HG03064 (cell line): ENCODE measurements around the gene CUL4A.
A peak's percentile ranks its signal among the peaks of the same experiment; 100 is the strongest.
"Not testable (repeated sequence)": the region's sequence is repeated elsewhere in the genome, so short reads cannot be mapped to it uniquely, and the experiment has no call there.

Experiments used
- ATAC-seq: cut with Tn5 transposase; IDR thresholded peaks from one replicate; pipeline ENCODE4 v1.9.1; 2021; ENCODE audit warnings: low read depth; ENCODE audit not compliant: unreplicated experiment

CUL4A gene

GRCh38 chr13:113209336-113209758, at the start of gene CUL4A:
TSS of gene CUL4A (plus strand) at chr13:113209613. CDS start at chr13:113209628, 15 bp downstream.
- ATAC-seq, result peak; percentile 42

- no peak for ATAC-seq
Observed at GRCh38 chr13:113159701-113160100, 49.7 kb upstream of the CUL4A start.

GRCh38 chr13:113160983-113161382, 48.4 kb upstream of the CUL4A start:
- no peak for ATAC-seq

- no peak for ATAC-seq
Observed at GRCh38 chr13:113161433-113161832, 48.0 kb upstream of the CUL4A start.

GRCh38 chr13:113161975-113162374, 47.4 kb upstream of the CUL4A start:
- not testable (repeated sequence) for ATAC-seq

GRCh38 chr13:113162783-113163685, 46.4 kb upstream of the CUL4A start:
- ATAC-seq, result no peak

GRCh38 chr13:113164492-113164891, 44.9 kb upstream of the CUL4A start:
- ATAC-seq, result no peak

- ATAC-seq, result no peak
Observed at GRCh38 chr13:113166266-113166665, 43.1 kb upstream of the CUL4A start.

- no peak for ATAC-seq
Observed at GRCh38 chr13:113166681-113167080, 42.7 kb upstream of the CUL4A start.

GRCh38 chr13:113167155-113167554, 42.3 kb upstream of the CUL4A start:
- no peak for ATAC-seq

GRCh38 chr13:113167575-113167974, 41.8 kb upstream of the CUL4A start:
- ATAC-seq, result no peak

GRCh38 chr13:113168211-113168610, 41.2 kb upstream of the CUL4A start:
- ATAC-seq, result no peak

- ATAC-seq, result no peak
Observed at GRCh38 chr13:113169277-113170272, 39.8 kb upstream of the CUL4A start.

- ATAC-seq, result no peak
Observed at GRCh38 chr13:113170511-113170910, 38.9 kb upstream of the CUL4A start.

- ATAC-seq, result no peak
Observed at GRCh38 chr13:113171250-113172125, 37.9 kb upstream of the CUL4A start.

- ATAC-seq, result no peak
Observed at GRCh38 chr13:113172419-113172926, 36.9 kb upstream of the CUL4A start.

- no peak for ATAC-seq
Observed at GRCh38 chr13:113176280-113176679, 33.1 kb upstream of the CUL4A start.

- ATAC-seq, result no peak
Observed at GRCh38 chr13:113176822-113177221, 32.6 kb upstream of the CUL4A start.

- no peak for ATAC-seq
Observed at GRCh38 chr13:113178070-113178895, 31.1 kb upstream of the CUL4A start.
